DMS 273 (cell line): Measurements from ENCODE around the gene OR4S1.
A peak's percentile ranks its signal among the peaks of the same experiment; 100 is the strongest.
"Not testable (repeated sequence)": the region's sequence is repeated elsewhere in the genome, so short reads cannot be mapped to it uniquely, and the experiment has no call there.

Experiments
- DNase-seq: peaks from one replicate; lab custom pipeline; 2025; ENCODE audit not compliant: unreplicated experiment; lab: John Stamatoyannopoulos, UW

Gene OR4S1, protein sequence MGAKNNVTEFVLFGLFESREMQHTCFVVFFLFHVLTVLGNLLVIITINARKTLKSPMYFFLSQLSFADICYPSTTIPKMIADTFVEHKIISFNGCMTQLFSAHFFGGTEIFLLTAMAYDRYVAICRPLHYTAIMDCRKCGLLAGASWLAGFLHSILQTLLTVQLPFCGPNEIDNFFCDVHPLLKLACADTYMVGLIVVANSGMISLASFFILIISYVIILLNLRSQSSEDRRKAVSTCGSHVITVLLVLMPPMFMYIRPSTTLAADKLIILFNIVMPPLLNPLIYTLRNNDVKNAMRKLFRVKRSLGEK

DNA sequence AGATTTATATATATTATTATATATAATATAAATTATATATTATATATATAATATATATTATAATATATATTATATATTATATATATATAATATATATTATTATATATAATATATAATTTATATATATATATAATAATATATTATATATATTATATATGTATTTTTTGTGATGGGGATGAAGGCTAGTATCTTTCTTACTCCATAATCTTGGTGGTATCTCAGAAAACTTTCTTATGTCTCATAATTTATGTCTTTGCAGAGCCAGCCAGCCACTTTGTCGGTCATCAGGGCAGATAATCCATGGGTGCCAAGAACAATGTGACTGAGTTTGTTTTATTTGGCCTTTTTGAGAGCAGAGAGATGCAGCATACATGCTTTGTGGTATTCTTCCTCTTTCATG, at the start of gene OR4S1:
Gene OR4S1 (plus strand): TSS at position 301 of the 400 bp plus-strand sequence. CDS start 0 bp downstream, at position 301.
- DNase-seq = no peak

DNA sequence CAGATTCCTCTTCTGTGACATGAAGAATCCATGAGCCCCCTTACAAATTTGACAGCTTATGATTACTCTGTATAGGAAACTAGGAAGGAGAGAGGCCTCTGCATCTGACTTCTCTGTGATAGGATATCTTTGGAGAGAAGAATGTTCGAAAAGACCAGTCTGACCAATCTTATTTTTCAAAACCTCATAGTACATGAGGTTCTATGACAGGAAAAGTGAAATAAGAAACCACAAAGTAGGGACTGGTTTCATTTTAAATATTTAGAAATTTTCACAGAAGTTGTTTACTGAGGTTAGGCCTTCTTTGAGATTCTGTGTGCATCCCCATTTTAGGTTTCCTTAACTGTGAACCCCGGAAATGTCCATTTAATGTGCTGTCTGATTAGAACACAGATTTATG, 44.4 kb upstream of the OR4S1 start:
- DNase-seq = no peak

DNA sequence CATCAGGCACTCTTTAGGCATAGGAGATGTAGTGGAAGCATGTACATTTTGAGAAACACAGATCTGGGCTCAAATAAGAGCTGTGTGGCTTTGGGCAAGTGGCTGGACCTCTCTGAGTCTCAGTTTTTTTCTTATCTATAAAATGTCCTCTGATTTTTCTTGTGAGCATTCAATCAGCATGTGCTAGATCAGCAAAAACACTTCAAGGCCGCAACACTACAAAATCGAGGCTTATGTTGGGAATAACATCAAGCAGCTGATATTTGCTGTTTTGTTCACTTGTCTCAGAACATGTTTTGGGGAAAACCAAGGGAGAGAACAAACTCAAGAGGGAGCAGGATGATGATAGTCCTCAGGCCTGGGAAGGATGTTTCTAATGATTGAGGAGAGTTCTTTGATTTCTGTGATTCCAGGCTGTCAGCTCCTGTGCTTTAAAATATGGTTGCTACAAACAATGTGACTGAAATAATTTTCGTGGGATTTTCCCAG, 42.6 kb upstream of the OR4S1 start, which contains the start of gene OR4X1:
Gene OR4X1 (plus strand): TSS at position 439 of the 489 bp plus-strand sequence. CDS start 0 bp downstream, at position 439.
- DNase-seq = no peak

DNA sequence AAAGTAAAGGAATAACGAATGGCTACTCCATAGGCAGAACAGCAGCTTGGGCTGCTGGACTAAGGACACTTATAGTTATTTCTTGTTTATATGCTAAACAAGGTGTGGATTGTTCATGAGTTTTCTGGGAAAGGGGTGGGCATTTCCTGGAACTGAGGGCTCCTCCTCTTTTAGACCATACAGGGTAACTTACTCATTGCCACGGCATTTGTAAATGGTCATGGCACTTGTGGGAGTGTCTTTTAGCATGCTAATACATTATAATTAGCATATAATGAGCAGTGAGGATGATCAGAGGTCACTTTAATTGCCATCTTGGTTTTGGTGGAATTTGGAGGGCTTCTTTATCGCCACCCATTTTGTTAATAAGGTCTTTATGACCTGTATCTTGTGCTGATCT, 35.4 kb upstream of the OR4S1 start:
- no peak for DNase-seq

DNA sequence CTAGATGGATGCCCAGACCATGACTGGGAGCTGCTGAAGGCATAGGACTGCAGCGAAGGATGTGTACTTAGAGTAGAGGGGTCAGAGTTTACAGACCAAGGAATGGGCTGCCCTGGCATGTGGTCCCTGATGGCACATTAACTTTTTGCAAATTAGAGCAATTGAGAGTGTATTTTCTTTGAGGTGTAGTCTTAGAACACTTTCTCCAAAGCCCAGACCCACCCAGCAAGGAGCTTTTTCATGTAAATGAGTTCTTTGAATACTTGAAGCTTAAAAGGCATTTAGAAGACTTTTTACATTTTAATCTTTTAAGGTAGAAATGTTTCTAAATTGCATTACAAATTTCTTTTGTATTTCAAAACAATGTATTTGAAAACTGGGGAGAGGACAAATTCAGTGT, 33.4 kb upstream of the OR4S1 start:
- DNase-seq = no peak

DNA sequence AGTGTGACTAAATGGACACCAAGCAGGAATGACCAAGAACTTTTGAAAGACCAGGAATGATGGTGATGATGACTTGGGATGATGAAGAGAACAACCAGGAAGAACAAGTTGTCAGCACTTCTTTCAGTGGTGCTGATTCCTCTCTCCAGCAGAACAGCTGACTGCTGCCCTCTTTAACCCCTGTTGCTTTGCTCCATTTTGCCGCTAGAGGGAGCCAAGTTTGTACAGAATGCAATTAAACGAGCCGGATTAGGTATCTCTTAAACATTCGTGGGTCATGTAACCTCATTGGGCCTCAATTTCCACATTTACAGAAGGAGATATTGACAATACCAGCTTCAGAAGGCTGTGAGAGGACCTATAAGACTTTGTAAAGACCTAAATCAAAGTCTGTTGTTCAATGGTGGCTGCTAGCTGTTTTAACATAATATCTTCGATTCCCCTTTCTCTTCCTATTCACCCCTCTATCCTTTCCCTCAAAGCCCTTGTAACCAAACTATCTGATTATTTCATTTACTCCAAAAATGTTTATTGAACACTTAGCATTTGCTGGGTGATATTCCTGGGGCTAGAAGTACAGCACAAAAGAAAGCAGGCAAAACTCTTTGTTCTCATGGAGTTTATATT, 1.9 kb downstream of the OR4S1 start:
- peak; percentile 76 for DNase-seq

DNA sequence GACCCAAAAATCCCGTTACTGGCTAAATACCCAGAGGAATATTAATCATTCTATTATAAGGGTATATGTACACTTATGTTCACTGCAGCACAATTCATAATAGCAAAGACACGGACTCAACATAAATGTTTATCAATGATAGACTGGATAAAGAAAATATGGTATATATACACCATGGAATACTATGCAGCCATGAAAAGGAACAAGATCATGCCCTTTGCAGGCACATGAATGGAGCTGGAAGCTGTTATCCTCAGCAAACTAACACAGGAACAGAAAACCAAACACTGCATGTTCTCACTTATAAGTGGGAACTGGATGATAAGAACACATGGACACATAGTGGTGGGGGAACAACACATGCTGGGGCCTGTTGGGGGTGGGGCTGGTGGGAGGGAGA, 7.6 kb downstream of the OR4S1 start:
- DNase-seq = not testable (repeated sequence)

DNA sequence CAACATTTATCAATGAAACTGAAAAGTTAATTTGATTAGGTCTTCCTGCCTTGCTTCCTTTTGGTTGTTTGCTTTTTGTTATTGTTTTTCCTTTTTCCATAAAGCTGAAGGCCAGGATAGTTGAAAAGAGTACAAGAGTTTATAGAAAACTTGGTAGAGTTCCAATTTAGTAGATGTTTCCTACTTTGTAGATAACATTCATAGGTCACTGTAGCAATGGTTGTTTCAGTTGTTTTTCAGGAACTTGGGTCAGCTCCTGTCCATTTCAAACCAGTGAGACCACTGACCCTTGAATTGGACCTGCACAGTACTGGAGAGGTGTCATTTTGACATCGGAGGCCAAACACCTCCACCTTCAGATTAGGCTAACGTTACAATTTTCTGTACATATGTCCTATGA, 13.8 kb downstream of the OR4S1 start:
- DNase-seq = not testable (repeated sequence)

DNA sequence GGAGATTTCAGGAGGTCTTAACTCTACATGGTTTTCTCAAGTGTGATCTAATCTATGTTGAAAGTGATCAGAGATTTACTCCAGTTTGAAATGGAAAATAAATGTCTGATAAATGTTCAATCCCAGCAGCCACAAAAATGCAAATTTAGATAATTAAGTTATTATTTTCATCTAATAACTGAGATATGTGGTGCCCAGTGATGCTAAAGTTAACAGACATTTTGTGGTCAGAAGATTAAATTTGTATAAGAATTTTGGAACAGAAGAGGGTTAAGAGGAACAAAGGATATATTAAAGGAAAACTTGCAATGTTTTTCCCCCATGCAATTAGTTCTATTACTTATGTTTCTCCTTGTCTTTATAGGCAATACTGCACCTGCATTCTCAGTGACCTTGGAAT, 18.6 kb downstream of the OR4S1 start, which contains the start of gene OR4C3:
Gene OR4C3 (plus strand): TSS at position 301 of the 400 bp plus-strand sequence. CDS start 102 bp downstream, outside the sequence.
- DNase-seq = not testable (repeated sequence)

DNA sequence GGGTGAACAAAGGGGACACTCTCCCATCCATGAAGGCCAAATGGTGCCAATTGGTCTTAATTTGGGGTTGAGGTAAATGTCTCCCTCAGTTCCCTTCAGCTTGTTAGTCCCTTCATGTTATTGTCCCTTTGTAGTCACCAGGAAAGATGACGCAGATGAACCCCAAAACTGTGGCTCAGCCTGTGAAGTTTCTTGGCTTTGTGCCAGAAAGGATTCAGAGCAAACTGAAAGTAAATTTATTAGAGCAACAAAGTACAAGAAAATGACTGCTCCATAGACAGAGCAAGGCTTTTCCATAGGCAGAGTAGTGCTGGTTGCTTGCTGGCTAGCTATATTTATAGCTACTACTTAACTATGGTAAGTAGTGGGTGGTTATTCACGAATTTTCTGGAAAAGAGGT, 35.4 kb downstream of the OR4S1 start:
- no peak for DNase-seq

DNA sequence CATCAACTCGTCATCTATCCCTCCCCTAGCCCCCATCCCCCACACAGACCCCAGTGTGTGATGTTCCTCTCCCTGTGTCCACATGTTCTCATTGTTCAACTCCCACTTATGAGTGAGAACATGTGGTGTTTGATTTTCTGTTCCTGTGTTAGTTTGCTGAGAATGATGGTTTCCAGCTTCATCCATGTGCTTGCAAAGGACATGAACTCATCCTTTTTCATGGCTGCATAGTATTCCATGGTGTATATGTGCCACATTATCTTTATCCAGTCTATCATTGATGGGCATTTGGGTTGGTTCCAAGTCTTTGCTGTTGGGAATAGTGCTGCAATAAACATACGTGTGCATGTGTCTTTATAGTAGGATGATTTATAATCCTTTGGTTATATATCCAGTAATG, 36.5 kb downstream of the OR4S1 start:
- DNase-seq = not testable (repeated sequence)

DNA sequence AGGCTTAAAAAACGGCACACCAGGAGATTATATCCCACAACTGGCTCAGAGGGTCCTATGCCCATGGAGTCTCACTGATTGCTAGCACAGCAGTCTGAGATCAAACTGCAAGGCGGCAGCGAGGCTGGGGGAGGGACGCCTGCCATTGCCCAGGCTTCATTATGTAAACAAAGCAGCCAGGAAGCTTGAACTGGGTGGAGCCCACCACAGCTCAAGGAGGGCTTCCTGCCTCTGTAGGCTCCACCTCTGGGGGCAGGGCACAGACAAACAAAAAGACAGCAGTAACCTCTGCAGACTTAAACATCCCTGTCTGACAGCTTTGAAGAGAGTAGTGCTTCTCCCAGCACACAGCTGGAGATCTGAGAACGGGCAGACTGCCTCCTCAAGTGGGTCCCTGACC, 40.3 kb downstream of the OR4S1 start:
- not testable (repeated sequence) for DNase-seq

DNA sequence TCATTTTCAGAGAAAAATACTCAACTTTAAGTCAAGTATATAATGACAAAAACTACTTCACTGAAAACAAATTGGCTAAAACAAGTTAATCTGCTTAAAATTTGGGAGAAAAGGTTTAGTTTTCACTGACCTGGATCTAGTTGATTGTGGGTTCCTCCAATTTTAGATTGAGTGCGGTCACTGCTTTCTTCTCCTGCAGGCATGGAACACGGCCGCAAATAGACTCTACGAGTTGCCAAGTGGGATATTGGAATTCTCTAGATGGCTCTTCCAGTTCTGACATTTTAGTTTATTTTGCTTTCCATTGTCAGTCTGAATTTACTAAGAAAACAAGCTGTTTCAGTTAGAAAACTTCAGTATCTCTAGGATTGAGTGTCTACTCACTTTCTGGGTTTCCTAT, 48.0 kb downstream of the OR4S1 start:
- no peak for DNase-seq

DNA sequence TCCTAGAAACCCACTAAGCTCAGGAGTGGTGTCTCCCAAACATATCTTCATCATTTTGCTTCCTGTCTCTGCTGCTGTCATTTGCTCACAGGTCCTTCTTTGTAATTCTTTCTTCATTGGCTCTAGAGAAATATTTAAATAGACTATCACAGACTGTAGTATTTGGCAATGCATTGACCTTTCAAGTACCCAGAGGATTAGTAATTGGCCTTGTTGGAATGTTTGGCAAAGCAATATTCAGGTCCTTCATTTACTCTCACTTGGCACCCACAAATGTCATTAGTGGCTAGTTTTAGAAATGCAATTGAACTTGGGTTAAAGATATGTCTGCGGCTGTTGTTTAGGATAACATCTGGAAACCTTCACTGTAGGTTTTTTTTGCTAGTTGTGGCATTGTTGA, 48.7 kb downstream of the OR4S1 start:
- no peak for DNase-seq
